ENCODE data around the gene MTMR10. TPM values are rescaled to one million over a fixed set of nuclear protein-coding genes. Genes with fewer than 3 reads are reported as not detected.

MTMR10 gene
- total RNA-seq, 3 donors from 2014 or later, result 31.5 to 46.9 (median 35.7) TPM

DNA sequence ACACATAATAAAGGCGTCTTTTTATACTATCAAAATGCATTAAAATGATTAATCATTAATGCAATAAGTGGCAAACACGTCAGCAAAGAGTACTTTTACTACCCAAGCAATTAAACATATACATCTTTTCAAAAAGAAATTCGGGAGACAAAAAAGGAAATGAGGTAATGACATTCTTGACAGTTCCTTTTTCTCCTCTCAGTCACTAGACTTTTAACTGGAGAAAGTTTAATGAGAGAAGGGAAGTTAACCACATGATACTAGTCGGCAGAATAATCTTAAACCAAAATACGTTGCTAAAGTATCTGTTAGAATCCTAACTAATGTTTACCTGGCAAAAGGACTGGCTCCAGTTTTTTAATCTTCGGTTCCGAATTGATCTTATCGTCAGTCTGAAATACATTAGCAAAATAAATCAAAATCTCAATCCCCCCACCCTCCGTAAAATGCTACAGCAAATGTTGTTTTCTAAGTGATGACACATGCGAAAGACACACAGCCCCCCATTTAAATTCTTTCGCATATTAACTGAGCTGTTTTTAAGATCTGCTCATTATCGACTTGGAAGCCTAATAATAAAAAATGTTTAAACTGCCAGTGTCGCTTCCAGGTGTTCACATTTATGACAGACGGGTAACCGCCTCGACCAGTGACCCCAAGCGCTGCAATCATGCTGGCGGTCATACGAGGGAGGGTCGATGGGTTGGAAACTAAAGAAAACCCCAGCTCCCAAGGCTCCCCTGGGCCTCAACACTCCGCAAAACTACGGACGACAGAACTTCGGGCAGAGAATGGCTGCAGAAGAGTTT, 778 bp downstream of the MTMR10 start:
- intact Hi-C loops (cut with DNase I; ENCODE audit: low total_unique reads), result no loop called here
- peak overlapping the region; percentile 98 for H3K27ac ChIP-seq
- no peaks in the 10 kb centered on the region for H3K4me1 ChIP-seq
- DNase-seq (ENCODE audit: low spot score in 2 of 2), result no peak
- H3K9me3 ChIP-seq, result no peaks in the 10 kb centered on the region
- H3K4me3 ChIP-seq, result peak overlapping the region; percentile 91 to 98 (median 96)
- TF ChIP-seq POLR2A (IDR thresholded peaks at IDR 0.05), result no peak
- peak in 1 of 3 donors; percentile 0 for TF ChIP-seq POLR2AphosphoS5 (IDR thresholded peaks at IDR 0.05)
- H3K27me3 ChIP-seq, result no peaks in the 10 kb centered on the region
- H3K36me3 ChIP-seq, result no peaks in the 10 kb centered on the region

GRCh38 chr15:30990036-30990435, 1.4 kb downstream of the MTMR10 start:
- no peaks in the 10 kb centered on the region for H3K9me3 ChIP-seq
- H3K27ac ChIP-seq, result no peak overlapping the region
- H3K4me1 ChIP-seq, result no peaks in the 10 kb centered on the region
- no peak for DNase-seq (ENCODE audit: low spot score in 2 of 2)
- TF ChIP-seq POLR2AphosphoS5 (IDR thresholded peaks at IDR 0.05) (no peak), POLR2A (IDR thresholded peaks at IDR 0.05) (no peak)
- H3K36me3 ChIP-seq, result no peaks in the 10 kb centered on the region
- intact Hi-C loops (cut with DNase I; ENCODE audit: low total_unique reads), result no loop called here
- H3K27me3 ChIP-seq, result no peaks in the 10 kb centered on the region
- H3K4me3 ChIP-seq, result peak overlapping the region; percentile 91 to 98 (median 96)

- no peaks in the 10 kb centered on the region for H3K9me3 ChIP-seq
- H3K4me3 ChIP-seq, result no peak overlapping the region
- no peaks in the 10 kb centered on the region for H3K27me3 ChIP-seq
- H3K27ac ChIP-seq, result peak overlapping the region in 1 of 2 donors; percentile 61
- intact Hi-C loops (cut with DNase I; ENCODE audit: low total_unique reads), result no loop called here
- no peaks in the 10 kb centered on the region for H3K4me1 ChIP-seq
- TF ChIP-seq, protein P1, sequence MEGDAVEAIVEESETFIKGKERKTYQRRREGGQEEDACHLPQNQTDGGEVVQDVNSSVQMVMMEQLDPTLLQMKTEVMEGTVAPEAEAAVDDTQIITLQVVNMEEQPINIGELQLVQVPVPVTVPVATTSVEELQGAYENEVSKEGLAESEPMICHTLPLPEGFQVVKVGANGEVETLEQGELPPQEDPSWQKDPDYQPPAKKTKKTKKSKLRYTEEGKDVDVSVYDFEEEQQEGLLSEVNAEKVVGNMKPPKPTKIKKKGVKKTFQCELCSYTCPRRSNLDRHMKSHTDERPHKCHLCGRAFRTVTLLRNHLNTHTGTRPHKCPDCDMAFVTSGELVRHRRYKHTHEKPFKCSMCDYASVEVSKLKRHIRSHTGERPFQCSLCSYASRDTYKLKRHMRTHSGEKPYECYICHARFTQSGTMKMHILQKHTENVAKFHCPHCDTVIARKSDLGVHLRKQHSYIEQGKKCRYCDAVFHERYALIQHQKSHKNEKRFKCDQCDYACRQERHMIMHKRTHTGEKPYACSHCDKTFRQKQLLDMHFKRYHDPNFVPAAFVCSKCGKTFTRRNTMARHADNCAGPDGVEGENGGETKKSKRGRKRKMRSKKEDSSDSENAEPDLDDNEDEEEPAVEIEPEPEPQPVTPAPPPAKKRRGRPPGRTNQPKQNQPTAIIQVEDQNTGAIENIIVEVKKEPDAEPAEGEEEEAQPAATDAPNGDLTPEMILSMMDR (IDR thresholded peaks at IDR 0.05), result no peak
- H3K36me3 ChIP-seq, result no peaks in the 10 kb centered on the region
- DNase-seq (ENCODE audit: low spot score in 2 of 2), result no peak
Measured at GRCh38 chr15:30985081-30985531, 6.3 kb downstream of the MTMR10 start.

- intact Hi-C loops (cut with DNase I; ENCODE audit: low total_unique reads), result no loop called here
- Histone ChIP-seq H3K4me1 (no peaks in the 10 kb centered on the region), H3K27ac (peak overlapping the region; percentile 3 to 61), H3K27me3 (no peaks in the 10 kb centered on the region), H3K4me3 (peak overlapping the region in 1 of 3 donors; percentile 12), H3K9me3 (no peaks in the 10 kb centered on the region), H3K36me3 (no peaks in the 10 kb centered on the region)
- TF ChIP-seq POLR2A (IDR thresholded peaks at IDR 0.05), result no peak
- no peak for TF ChIP-seq POLR2AphosphoS5 (IDR thresholded peaks at IDR 0.05)
- TF ChIP-seq, protein P1 (IDR thresholded peaks at IDR 0.05), result no peak
- no peak for DNase-seq (ENCODE audit: low spot score in 2 of 2)
Measured at GRCh38 chr15:30984542-30984941, 6.9 kb downstream of the MTMR10 start.

DNA sequence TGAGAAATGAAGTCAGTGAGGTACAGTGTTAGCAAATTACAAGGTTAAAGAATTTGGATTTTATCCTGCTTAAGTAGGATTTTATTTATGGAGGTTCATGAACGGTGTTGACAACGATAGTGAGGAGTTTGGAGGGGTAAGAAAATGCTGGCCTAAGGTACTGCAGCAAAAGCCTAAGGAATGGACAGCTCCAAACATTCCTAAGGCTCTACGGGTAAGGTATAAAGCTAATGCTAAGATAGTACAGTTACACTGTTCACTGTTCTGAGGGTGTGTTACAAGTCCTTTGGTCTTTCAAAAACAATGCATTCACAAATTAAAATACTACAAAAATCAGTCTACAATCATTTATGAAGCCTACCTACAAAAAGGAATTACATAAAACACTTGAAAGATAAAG, 7.3 kb downstream of the MTMR10 start:
- TF ChIP-seq POLR2AphosphoS5 (IDR thresholded peaks at IDR 0.05) (no peak), POLR2A (IDR thresholded peaks at IDR 0.05) (no peak)
- TF ChIP-seq, protein P1 (IDR thresholded peaks at IDR 0.05), result no peak

DNA sequence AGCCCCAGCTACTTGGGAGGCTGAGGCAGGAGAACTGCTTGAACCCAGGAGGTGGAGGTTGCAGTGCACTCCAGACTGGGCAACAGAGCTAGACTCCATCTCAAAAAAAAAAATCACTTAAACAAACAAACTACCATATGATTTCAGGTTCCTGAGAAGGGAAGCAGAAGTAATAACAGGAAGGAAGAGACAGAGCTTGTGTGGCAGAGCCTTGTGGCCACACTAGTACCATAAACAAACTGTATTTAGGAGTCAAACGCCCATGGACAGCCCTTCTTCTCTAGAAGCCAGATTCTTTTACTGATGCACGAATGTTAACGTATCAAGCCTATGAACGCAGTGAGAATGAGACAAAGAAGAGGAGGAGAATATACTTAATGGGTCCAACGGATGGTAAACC, 12.0 kb downstream of the MTMR10 start:
- Histone ChIP-seq H3K36me3 (no peaks in the 10 kb centered on the region), H3K27me3 (no peaks in the 10 kb centered on the region), H3K9me3 (no peaks in the 10 kb centered on the region), H3K27ac (no peak overlapping the region), H3K4me3 (no peak overlapping the region), H3K4me1 (no peaks in the 10 kb centered on the region)
- no peak for DNase-seq (ENCODE audit: low spot score in 2 of 2)
- TF ChIP-seq POLR2AphosphoS5 (IDR thresholded peaks at IDR 0.05) (no peak), POLR2A (IDR thresholded peaks at IDR 0.05) (no peak)
- TF ChIP-seq, protein P1 (IDR thresholded peaks at IDR 0.05), result no peak
- intact Hi-C loops (cut with DNase I; ENCODE audit: low total_unique reads), result no loop called here

More for the DNA sequence above, 7.3 kb downstream of the MTMR10 start:
- H3K27me3 ChIP-seq, result no peaks in the 10 kb centered on the region
- no peak for DNase-seq (ENCODE audit: low spot score in 2 of 2)
- no peaks in the 10 kb centered on the region for H3K9me3 ChIP-seq
- intact Hi-C loops (cut with DNase I; ENCODE audit: low total_unique reads), result no loop called here
- no peaks in the 10 kb centered on the region for H3K36me3 ChIP-seq
- H3K4me3 ChIP-seq, result no peak overlapping the region
- H3K27ac ChIP-seq, result peak overlapping the region; percentile 3 to 61
- no peaks in the 10 kb centered on the region for H3K4me1 ChIP-seq
